GM18499 (cell line): ENCODE data around the gene MERTK.

Source experiments
- ATAC-seq: cut with Tn5 transposase; IDR thresholded peaks from one replicate; pipeline ENCODE4 v1.9.1; 2021; ENCODE audit warnings: moderate number of reproducible peaks; ENCODE audit not compliant: insufficient read depth, unreplicated experiment

The MERTK gene

GRCh38 chr2:112005406-112006075 lies 107.1 kb downstream of the MERTK start:
- no peak for ATAC-seq

DNA sequence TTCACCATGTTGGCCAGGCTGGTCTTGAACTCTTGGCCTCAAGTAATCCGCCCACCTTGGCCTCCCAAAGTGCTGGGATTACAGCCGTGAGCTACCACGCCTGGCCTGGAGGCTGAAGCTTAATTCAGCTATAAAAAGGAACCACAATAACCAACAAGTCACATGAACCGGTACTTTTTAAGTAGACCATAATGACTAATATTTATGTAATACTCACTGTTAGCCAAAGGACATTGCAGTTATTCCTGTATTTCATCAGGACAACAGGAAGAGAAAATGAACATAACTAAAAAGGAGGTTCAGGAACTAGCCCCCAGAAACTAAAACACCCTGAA lies 107.6 kb downstream of the MERTK start:
- ATAC-seq = no peak

GRCh38 chr2:112007493-112007892 lies 109.1 kb downstream of the MERTK start:
- no peak for ATAC-seq

- ATAC-seq = no peak
Measured at GRCh38 chr2:112008910-112009485, 110.6 kb downstream of the MERTK start.

GRCh38 chr2:112010751-112011150 lies 112.3 kb downstream of the MERTK start:
- no peak for ATAC-seq

- no peak for ATAC-seq
Measured at GRCh38 chr2:112012556-112012955, 114.1 kb downstream of the MERTK start.

DNA sequence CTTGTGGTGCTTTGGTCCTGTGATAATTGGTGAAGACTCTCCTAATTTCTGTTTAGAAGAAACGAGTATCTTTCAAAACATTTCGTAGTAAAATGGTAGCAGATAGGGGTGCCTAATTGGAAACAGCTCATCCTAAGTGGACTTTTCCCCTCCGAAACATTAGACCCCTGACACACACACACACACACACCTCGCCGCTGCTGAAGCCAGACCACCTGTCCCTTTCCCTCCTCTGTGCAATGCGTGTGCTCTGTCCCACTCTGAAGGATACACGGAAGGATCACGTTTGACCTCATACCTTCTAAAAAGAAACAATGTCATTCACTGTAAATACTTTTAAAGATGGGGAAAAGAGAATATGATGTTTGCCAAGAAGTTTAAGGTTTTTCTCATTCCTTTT lies 120.4 kb downstream of the MERTK start:
- ATAC-seq = no peak

- no peak for ATAC-seq
Measured at GRCh38 chr2:112019569-112019982, 121.2 kb downstream of the MERTK start.

DNA sequence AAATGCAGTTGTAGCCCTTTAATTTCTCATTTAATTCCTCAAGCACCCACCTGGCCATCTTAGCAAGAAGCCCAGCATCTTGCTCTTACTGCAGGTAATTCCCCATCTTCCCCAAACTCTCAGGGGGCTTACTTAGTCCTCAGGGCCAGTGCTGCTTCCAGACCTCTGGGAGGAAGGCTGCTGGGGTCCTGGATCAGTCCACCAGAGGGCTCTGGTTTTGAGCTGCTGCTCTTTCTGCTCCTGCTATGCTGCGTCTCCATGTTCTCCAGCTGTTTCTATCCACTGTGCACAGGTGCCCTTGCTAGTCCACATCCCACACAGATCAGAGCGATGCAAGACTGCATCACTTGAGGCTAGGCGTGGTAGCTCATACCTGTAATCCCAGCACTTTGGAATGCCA lies 122.2 kb downstream of the MERTK start:
- no peak for ATAC-seq

- ATAC-seq = no peak
Measured at GRCh38 chr2:112021290-112021689, 122.9 kb downstream of the MERTK start.

GRCh38 chr2:112021781-112022231 lies 123.4 kb downstream of the MERTK start:
- ATAC-seq = no peak

DNA sequence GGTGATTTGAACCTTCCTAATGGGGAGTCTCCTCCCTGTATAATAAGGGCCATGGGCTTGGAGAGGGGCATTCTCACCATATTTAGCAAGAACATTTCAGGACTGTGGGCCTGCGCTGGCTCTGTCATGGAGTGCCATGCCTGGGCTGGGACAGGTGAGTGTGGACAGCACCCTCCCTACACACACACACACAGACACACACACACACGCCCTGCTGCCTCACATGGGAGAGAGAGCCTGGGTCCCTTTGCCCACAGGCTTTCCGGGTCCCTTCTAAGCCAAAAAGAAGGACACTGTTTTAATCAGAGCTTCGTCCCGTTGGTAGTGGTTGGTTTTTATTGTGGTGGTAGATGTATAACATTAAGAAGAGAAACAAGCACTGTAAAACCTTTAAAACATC lies 125.3 kb downstream of the MERTK start:
- ATAC-seq = no peak

DNA sequence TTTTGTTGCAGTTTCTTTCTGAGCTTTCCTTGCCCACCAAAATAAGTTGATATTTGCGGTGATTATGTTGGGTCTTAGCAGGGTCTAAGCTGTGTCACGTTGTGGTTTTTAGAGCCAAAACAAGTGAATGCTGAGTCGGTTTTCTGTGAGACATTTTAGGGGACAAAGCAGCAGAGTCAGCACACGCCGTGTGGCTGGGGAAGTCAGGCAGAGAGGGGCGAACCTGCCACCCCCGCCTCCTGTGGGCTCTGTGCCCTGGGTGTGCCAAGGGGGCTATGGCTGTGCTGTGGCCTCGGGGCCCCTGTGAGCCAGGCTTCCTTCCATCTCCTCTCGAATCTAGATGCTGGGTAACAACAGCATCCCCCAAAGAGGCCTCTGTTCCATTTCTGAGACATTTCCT lies 125.8 kb downstream of the MERTK start:
- ATAC-seq = no peak

- ATAC-seq = no peak
Measured at GRCh38 chr2:112024896-112025491, 126.6 kb downstream of the MERTK start.

DNA sequence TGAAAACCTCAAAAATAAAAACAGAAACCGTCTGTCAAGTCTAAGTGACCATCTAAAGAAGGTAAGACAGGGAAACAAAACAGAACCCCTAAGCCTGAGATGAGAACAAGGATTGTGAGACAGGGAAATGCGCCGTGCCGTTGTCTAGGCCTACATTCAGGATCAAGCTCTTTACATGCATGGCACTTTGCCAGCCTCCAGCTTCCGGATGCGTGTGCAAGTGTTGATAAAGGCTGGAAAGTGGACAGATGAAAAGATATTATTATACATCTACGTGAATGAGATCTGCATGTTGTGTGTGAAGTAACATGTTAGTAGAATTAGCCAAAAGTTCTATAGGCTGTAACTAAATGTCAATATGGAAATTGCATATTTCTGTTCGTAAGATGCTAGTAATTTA lies 128.1 kb downstream of the MERTK start:
- no peak for ATAC-seq

DNA sequence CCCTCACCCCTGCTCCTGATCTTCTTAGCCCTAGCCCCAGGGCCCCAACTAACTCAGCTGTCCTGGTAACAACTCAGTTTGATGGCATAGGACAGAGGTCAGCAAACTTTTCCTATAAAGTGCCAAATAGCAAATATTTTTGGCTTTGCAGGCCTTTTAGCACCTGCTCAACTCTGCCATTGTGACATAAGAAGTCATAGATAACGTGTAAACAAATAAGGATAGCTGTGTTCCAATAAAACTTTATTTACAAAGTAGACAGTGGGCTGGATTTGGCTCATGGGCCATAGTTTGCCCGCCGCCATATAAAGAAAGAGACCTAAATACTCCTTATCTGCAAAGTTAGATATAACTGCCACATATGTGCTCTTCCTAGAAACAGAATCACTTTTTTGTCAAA lies 129.4 kb downstream of the MERTK start:
- no peak for ATAC-seq

DNA sequence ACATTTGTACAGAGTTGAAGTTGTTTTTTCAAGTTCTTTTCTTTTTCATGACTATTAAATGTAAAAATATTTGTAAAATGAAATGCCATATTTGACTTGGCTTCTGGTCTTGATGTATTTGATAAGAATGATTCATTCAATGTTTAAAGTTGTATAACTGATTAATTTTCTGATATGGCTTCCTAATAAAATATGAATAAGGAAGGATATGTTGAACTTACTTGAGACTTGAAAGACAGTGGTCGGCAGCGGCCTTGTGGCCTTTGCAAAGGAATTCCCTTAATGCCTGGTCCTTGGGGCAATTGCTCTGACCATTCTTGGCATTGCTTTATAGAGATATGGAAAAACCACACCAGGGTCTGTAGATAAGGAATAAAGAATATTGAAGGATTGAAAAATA lies 130.8 kb downstream of the MERTK start:
- ATAC-seq = no peak

DNA sequence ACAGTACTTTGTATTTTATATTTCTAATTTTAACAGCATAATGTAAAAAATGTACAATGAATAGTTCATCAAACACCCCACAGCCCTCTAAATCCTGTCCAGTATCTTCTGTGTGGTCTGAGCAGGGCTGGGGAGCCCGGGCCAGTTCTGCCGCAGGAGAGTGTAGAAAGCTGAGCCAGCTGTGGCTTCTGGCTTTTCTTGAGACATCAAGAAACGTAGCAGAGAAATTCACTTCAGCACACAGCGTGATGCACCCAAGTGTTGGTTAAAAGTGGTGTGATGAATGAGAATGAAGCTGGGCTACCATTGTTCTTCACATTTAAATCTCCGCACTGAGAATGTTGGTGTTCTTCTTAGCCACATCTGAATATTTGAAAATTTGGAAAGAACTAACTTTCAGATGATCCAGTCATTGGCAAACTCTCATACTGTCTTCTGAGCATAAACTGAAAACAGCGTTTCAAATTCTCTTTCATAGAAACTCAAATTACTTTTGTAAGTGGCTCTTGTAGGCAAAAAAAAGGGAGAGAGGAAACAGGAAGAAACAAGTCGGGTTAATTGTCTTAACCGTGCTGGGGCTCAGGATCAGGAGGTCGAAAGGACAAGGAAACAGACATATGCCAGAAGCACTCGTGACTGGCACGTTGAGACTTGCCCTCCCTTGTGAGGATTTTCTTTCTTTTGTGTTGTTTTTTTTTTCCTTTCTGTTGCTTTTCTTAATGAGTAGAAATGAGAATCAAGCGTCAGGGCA lies 133.2 kb downstream of the MERTK start:
- ATAC-seq = no peak

DNA sequence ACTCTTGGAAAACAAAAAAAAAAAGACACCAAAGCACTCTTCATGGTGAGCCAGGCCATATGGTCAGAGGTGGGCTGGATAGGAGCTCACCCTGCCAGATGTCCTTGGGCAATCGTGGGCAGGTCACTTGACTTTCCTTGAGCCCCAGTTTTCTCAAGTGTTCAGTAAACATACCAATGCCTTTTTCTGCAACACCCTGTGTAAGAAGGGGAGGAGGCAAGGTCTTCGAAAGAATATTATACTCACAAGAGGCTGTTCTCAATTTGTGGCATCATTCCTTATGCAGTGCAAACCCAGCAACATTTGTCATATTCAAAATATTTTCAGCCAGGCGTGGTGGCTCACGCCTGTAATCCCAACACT lies 133.8 kb downstream of the MERTK start:
- no peak for ATAC-seq

DNA sequence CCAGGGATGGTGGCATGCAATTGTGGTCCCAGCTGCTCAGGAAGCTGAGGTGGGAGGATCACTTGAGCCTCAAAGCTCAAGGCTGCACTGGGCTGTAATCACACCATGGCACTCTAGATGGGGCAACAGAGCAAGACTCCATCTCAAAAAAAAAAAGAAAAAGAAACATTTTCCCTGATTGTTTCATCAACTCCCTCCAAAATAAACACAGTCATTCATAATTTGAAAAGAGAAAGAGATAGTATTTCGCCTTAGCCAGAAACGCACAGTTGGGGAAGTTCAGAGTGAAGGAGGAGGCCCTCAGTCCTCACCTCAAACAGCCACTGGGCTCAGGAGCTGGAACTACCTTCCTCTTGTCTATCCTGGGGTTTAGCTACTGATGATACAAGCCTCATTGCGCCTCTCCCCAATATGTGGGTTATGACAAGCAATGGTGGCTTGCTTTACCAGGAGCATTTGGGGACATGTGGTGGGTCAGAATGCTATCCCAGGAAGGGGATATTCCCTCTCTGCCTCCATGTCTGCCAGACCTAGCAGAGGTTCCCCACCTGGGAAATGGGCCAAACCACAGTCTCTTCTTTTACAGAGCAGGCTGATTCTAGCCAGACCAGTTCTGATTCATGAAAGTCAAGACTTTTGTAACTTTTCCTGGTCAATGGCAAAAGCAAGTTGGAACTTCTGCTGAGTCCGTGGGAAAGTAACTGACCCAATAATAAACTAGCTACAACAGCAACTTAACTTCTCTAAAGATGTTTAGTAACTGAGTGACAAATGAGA lies 134.5 kb downstream of the MERTK start:
- ATAC-seq = no peak

DNA sequence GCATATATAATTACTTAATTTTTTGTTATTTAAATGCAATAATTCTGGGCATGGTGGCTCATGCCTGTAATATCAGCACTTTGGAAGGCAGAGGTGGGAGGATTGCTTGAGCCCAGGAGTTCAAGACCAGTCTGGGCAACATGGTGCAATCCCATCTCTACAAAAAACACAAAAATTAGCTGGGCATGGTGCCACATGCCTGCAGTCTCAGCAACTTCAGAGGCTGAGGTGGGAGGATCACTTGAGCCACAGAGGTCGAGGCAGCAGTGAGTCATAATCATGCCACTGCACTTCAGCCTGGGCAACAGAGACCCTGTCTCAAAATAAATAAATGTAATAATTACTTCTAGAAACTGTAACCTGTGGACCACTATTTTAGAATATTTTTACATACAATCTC lies 135.2 kb downstream of the MERTK start:
- no peak for ATAC-seq
